Activated naive CD8-positive, alpha-beta T cell treated with anti-CD3 and anti-CD28 coated beads, Interleukin-2, amount 10 ng/mL, durations not matched to agents 7 days and 5 days (primary cell): ENCODE data around the gene MYRIP. TPM values are rescaled to one million over a fixed set of nuclear protein-coding genes. Genes with fewer than 3 reads are reported as not detected.

ENCODE experiments used
- ATAC-seq: fragments of 150-1000 bp; cut with Tn5 transposase; one replicate; pipeline ENCODE4 v1.10.0; 2021; ENCODE audit warnings: low read depth, moderate library complexity
- POLR2A ChIA-PET: fragments of 350-600 bp; sonication (Branson Sonifier 250); formaldehyde crosslinking; loops from one replicate; lab custom pipeline; 2021; ENCODE audit warnings: antibody characterized with exemption; lab: Charles Lee
- DNase-seq: peaks from one replicate; pipeline ENCODE4 v3.0.0; 2021
- H3K27ac Mint-ChIP-seq: one replicate; pipeline ENCODE4 v1.8.0; 2022; ENCODE audit warnings: mild to moderate bottlenecking, mixed read lengths
- H3K27me3 Mint-ChIP-seq: one replicate; pipeline ENCODE4 v1.8.0; 2022; ENCODE audit warnings: mild to moderate bottlenecking, moderate library complexity, mixed read lengths
- H3K36me3 Mint-ChIP-seq: one replicate; pipeline ENCODE4 v1.8.0; 2021; ENCODE audit warnings: mild to moderate bottlenecking, mixed read lengths
- H3K4me1 Mint-ChIP-seq: one replicate; pipeline ENCODE4 v1.8.0; 2021; ENCODE audit warnings: mixed read lengths
- H3K4me3 Mint-ChIP-seq: one replicate; pipeline ENCODE4 v1.8.0; 2022; ENCODE audit warnings: mild to moderate bottlenecking, moderate library complexity, mixed read lengths
- H3K9me3 Mint-ChIP-seq: one replicate; pipeline ENCODE4 v1.8.0; 2021; ENCODE audit warnings: mixed read lengths
- total RNA-seq, 2 experiments: library from RNA; stranded (reverse); gene quantifications; one replicate each; pipeline ENCODE4 v1.2.3, GENCODE V29; 2021

Gene MYRIP
- total RNA-seq, 2 experiments from 2014 or later = not detected

- no peak for ATAC-seq
- H3K27me3 Mint-ChIP-seq = no peaks in the 10 kb centered on the region
- H3K4me1 Mint-ChIP-seq = peaks cover 3% of the 10 kb centered on the region
- H3K27ac Mint-ChIP-seq = no peak overlapping the region
- POLR2A ChIA-PET = no interaction called here
- peaks cover 5% of the 10 kb centered on the region for H3K36me3 Mint-ChIP-seq
- no peak for DNase-seq
- peaks cover 2% of the 10 kb centered on the region for H3K9me3 Mint-ChIP-seq
- H3K4me3 Mint-ChIP-seq = no peak overlapping the region
Measured at GRCh38 chr3:40232626-40233025, 423.2 kb downstream of the MYRIP start.

- no peak overlapping the region for H3K4me3 Mint-ChIP-seq
- H3K36me3 Mint-ChIP-seq = peaks cover 3% of the 10 kb centered on the region
- H3K4me1 Mint-ChIP-seq = no peaks in the 10 kb centered on the region
- H3K27me3 Mint-ChIP-seq = no peaks in the 10 kb centered on the region
- DNase-seq = no peak
- ATAC-seq = no peak
- peaks cover 2% of the 10 kb centered on the region for H3K9me3 Mint-ChIP-seq
- no peak overlapping the region for H3K27ac Mint-ChIP-seq
- POLR2A ChIA-PET = no interaction called here
Measured at GRCh38 chr3:40237159-40237558, 427.8 kb downstream of the MYRIP start.

GRCh38 chr3:40237889-40238571 is 428.6 kb downstream of the MYRIP start:
- Mint-ChIP-seq H3K9me3 (peaks cover 2% of the 10 kb centered on the region), H3K27me3 (no peaks in the 10 kb centered on the region), H3K4me1 (no peaks in the 10 kb centered on the region), H3K36me3 (peaks cover 3% of the 10 kb centered on the region), H3K27ac (no peak overlapping the region), H3K4me3 (no peak overlapping the region)
- ATAC-seq (no peak), DNase-seq (no peak)
- POLR2A ChIA-PET = no interaction called here

- POLR2A ChIA-PET = no interaction called here
- no peaks in the 10 kb centered on the region for H3K4me1 Mint-ChIP-seq
- H3K27me3 Mint-ChIP-seq = no peaks in the 10 kb centered on the region
- peaks cover 2% of the 10 kb centered on the region for H3K9me3 Mint-ChIP-seq
- DNase-seq (no peak), ATAC-seq (no peak)
- H3K4me3 Mint-ChIP-seq = no peak overlapping the region
- no peak overlapping the region for H3K27ac Mint-ChIP-seq
- peaks cover 1% of the 10 kb centered on the region for H3K36me3 Mint-ChIP-seq
Measured at GRCh38 chr3:40240921-40241320, 431.5 kb downstream of the MYRIP start.

GRCh38 chr3:40242216-40242615 is 432.8 kb downstream of the MYRIP start:
- no peak for DNase-seq
- POLR2A ChIA-PET = no interaction called here

GRCh38 chr3:40242638-40243037 is 433.2 kb downstream of the MYRIP start:
- Mint-ChIP-seq H3K27ac (no peak overlapping the region), H3K36me3 (no peaks in the 10 kb centered on the region), H3K4me3 (no peak overlapping the region), H3K9me3 (no peaks in the 10 kb centered on the region), H3K4me1 (no peaks in the 10 kb centered on the region), H3K27me3 (no peaks in the 10 kb centered on the region)
- POLR2A ChIA-PET = no interaction called here
- ATAC-seq = no peak
- DNase-seq = no peak

More at GRCh38 chr3:40242216-40242615, 432.8 kb downstream of the MYRIP start:
- H3K4me3 Mint-ChIP-seq = no peak overlapping the region
- H3K27me3 Mint-ChIP-seq = no peaks in the 10 kb centered on the region
- H3K9me3 Mint-ChIP-seq = peaks cover under 1% of the 10 kb centered on the region
- no peaks in the 10 kb centered on the region for H3K36me3 Mint-ChIP-seq
- no peak for ATAC-seq
- H3K27ac Mint-ChIP-seq = no peak overlapping the region
- no peaks in the 10 kb centered on the region for H3K4me1 Mint-ChIP-seq

- Mint-ChIP-seq H3K27me3 (no peaks in the 10 kb centered on the region), H3K36me3 (no peaks in the 10 kb centered on the region), H3K27ac (no peak overlapping the region), H3K9me3 (no peaks in the 10 kb centered on the region), H3K4me1 (no peaks in the 10 kb centered on the region), H3K4me3 (no peak overlapping the region)
- ATAC-seq (no peak), DNase-seq (no peak)
- POLR2A ChIA-PET = no interaction called here
Measured at GRCh38 chr3:40243056-40243455, 433.6 kb downstream of the MYRIP start.

- H3K9me3 Mint-ChIP-seq = no peaks in the 10 kb centered on the region
- H3K27ac Mint-ChIP-seq = no peak overlapping the region
- DNase-seq = no peak
- no peak overlapping the region for H3K4me3 Mint-ChIP-seq
- no peaks in the 10 kb centered on the region for H3K27me3 Mint-ChIP-seq
- no peak for ATAC-seq
- POLR2A ChIA-PET = no interaction called here
- H3K4me1 Mint-ChIP-seq = no peaks in the 10 kb centered on the region
- no peaks in the 10 kb centered on the region for H3K36me3 Mint-ChIP-seq
Measured at GRCh38 chr3:40247714-40248454, 438.5 kb downstream of the MYRIP start.

GRCh38 chr3:40248591-40248990 is 439.2 kb downstream of the MYRIP start:
- POLR2A ChIA-PET = no interaction called here
- no peak overlapping the region for H3K27ac Mint-ChIP-seq
- no peaks in the 10 kb centered on the region for H3K4me1 Mint-ChIP-seq
- no peaks in the 10 kb centered on the region for H3K9me3 Mint-ChIP-seq
- no peak overlapping the region for H3K4me3 Mint-ChIP-seq
- no peaks in the 10 kb centered on the region for H3K27me3 Mint-ChIP-seq
- DNase-seq (no peak), ATAC-seq (no peak)
- no peaks in the 10 kb centered on the region for H3K36me3 Mint-ChIP-seq

GRCh38 chr3:40249168-40249567 is 439.8 kb downstream of the MYRIP start:
- H3K27me3 Mint-ChIP-seq = no peaks in the 10 kb centered on the region
- H3K36me3 Mint-ChIP-seq = no peaks in the 10 kb centered on the region
- no peak overlapping the region for H3K27ac Mint-ChIP-seq
- H3K4me1 Mint-ChIP-seq = no peaks in the 10 kb centered on the region
- POLR2A ChIA-PET = no interaction called here
- no peak for ATAC-seq
- no peak overlapping the region for H3K4me3 Mint-ChIP-seq
- H3K9me3 Mint-ChIP-seq = no peaks in the 10 kb centered on the region
- DNase-seq = no peak

- no peak overlapping the region for H3K4me3 Mint-ChIP-seq
- POLR2A ChIA-PET = no interaction called here
- H3K27ac Mint-ChIP-seq = no peak overlapping the region
- H3K27me3 Mint-ChIP-seq = no peaks in the 10 kb centered on the region
- no peaks in the 10 kb centered on the region for H3K4me1 Mint-ChIP-seq
- DNase-seq (no peak), ATAC-seq (no peak)
- no peaks in the 10 kb centered on the region for H3K9me3 Mint-ChIP-seq
- no peaks in the 10 kb centered on the region for H3K36me3 Mint-ChIP-seq
Measured at GRCh38 chr3:40254491-40254890, 445.1 kb downstream of the MYRIP start.

- H3K36me3 Mint-ChIP-seq = no peaks in the 10 kb centered on the region
- no peak overlapping the region for H3K4me3 Mint-ChIP-seq
- no peak for DNase-seq
- POLR2A ChIA-PET = no interaction called here
- H3K9me3 Mint-ChIP-seq = no peaks in the 10 kb centered on the region
- no peak overlapping the region for H3K27ac Mint-ChIP-seq
- no peak for ATAC-seq
- no peaks in the 10 kb centered on the region for H3K27me3 Mint-ChIP-seq
- H3K4me1 Mint-ChIP-seq = no peaks in the 10 kb centered on the region
Measured at GRCh38 chr3:40254891-40255290, 445.5 kb downstream of the MYRIP start.

GRCh38 chr3:40255532-40255931 is 446.1 kb downstream of the MYRIP start:
- POLR2A ChIA-PET = no interaction called here
- no peak overlapping the region for H3K4me3 Mint-ChIP-seq

GRCh38 chr3:40258064-40258463 is 448.7 kb downstream of the MYRIP start:
- no peaks in the 10 kb centered on the region for H3K36me3 Mint-ChIP-seq
- no peak overlapping the region for H3K4me3 Mint-ChIP-seq
- DNase-seq (no peak), ATAC-seq (no peak)
- no peaks in the 10 kb centered on the region for H3K4me1 Mint-ChIP-seq
- POLR2A ChIA-PET = no interaction called here
- no peaks in the 10 kb centered on the region for H3K9me3 Mint-ChIP-seq
- H3K27me3 Mint-ChIP-seq = no peaks in the 10 kb centered on the region
- H3K27ac Mint-ChIP-seq = no peak overlapping the region

More at GRCh38 chr3:40255532-40255931, 446.1 kb downstream of the MYRIP start:
- no peaks in the 10 kb centered on the region for H3K27me3 Mint-ChIP-seq
- no peaks in the 10 kb centered on the region for H3K4me1 Mint-ChIP-seq
- no peaks in the 10 kb centered on the region for H3K36me3 Mint-ChIP-seq
- ATAC-seq (no peak), DNase-seq (no peak)
- no peak overlapping the region for H3K27ac Mint-ChIP-seq
- H3K9me3 Mint-ChIP-seq = no peaks in the 10 kb centered on the region
